SK-N-SH (cell line): ENCODE results near the gene GNG14. TPM values are rescaled to one million over a fixed set of nuclear protein-coding genes. Genes with fewer than 3 reads are reported as not detected.

Experiments
- CTCF ChIA-PET: fragments of 300-600, 350-600 bp; formaldehyde crosslinking; extraction: SDS; loops from one replicate; lab custom pipeline; 2021; lab: Yijun Ruan, JAX
- POLR2A ChIA-PET: fragments of 350-600 bp; sonication (Branson Sonifier 250); formaldehyde crosslinking; extraction: SDS; loops from one replicate; lab custom pipeline; 2020; ENCODE audit warnings: antibody characterized with exemption, inconsistent platforms; lab: Yijun Ruan, JAX
- DNase-seq: peaks from one replicate; pipeline ENCODE4 v3.0.0; 2012
- H2AFZ ChIP-seq: fragments of 200-600 bp; sonication (generic); 2 replicates; pipeline ENCODE4 v1.8.1; 2016; ENCODE audit warnings: antibody characterized with exemption, mild to moderate bottlenecking, low read depth
- H3F3A ChIP-seq: fragments of 200-600 bp; sonication (generic); replicated peaks from 2 replicates; pipeline ENCODE3; 2016; ENCODE audit warnings: antibody characterized with exemption, mild to moderate bottlenecking; ENCODE audit not compliant: insufficient read depth
- H3K27ac ChIP-seq, 2 experiments: fragments of 200-500 bp in 1 of 2; fragments of 200-600 bp in 1 of 2; sonication (Bioruptor generic) in 1 of 2; sonication (generic), shearing (Covaris generic) in 1 of 2; 2 replicates each; pipeline versions ENCODE4 v1.5.1 to v1.6.1; 2014 to 2016; ENCODE audit warnings: low read depth in 2 of 2, inconsistent platforms in 1 of 2, low read length in 1 of 2, mild to moderate bottlenecking in 1 of 2, mixed read lengths in 1 of 2
- H3K27me3 ChIP-seq: fragments of 200-600 bp; sonication (generic), shearing (Covaris generic); 2 replicates; pipeline ENCODE4 v1.6.1; 2016; ENCODE audit warnings: mixed run types; ENCODE audit not compliant: insufficient read depth
- H3K36me3 ChIP-seq, 2 experiments: fragments of 200-500 bp in 1 of 2; fragments of 200-600 bp in 1 of 2; sonication (Bioruptor generic) in 1 of 2; sonication (generic) in 1 of 2; replicated peaks in 1 of 2; 2 replicates each; pipeline versions ENCODE3 to v1.5.1; 2014 to 2016; ENCODE audit warnings: low read length in 1 of 2, mild to moderate bottlenecking in 1 of 2; ENCODE audit not compliant: insufficient read depth in 2 of 2, control insufficient read depth in 1 of 2
- H3K4me1 ChIP-seq, 2 experiments: fragments of 200-500 bp in 1 of 2; fragments of 200-600 bp in 1 of 2; sonication (Bioruptor generic) in 1 of 2; sonication (generic), shearing (Covaris generic) in 1 of 2; 2 replicates each; pipeline versions ENCODE4 v1.5.1 to v1.6.1; 2014 to 2016; ENCODE audit warnings: low read depth in 1 of 2, low read length in 1 of 2, mixed run types in 1 of 2; ENCODE audit not compliant: insufficient read depth in 2 of 2, control insufficient read depth in 1 of 2
- H3K4me2 ChIP-seq: fragments of 200-600 bp; sonication (generic), shearing (Covaris generic); 2 replicates; pipeline ENCODE4 v1.6.1; 2017; ENCODE audit warnings: mixed run types
- H3K4me3 ChIP-seq, 2 experiments: fragments of 200-500 bp in 1 of 2; fragments of 200-600 bp in 1 of 2; sonication (Bioruptor generic) in 1 of 2; sonication (generic), shearing (Covaris generic) in 1 of 2; 2 replicates each; pipeline versions ENCODE4 v1.5.1 to v1.8.1; 2014 to 2016; ENCODE audit warnings: low read depth in 2 of 2, inconsistent platforms in 1 of 2, low read length in 1 of 2, mild to moderate bottlenecking in 1 of 2, mixed read lengths in 1 of 2, moderate library complexity in 1 of 2
- H3K79me2 ChIP-seq: fragments of 200-600 bp; sonication (generic); 2 replicates; pipeline ENCODE4 v1.8.1; 2017; ENCODE audit warnings: mild to moderate bottlenecking; ENCODE audit not compliant: insufficient read depth
- H3K9ac ChIP-seq: fragments of 200-600 bp; sonication (generic); 2 replicates; pipeline ENCODE4 v1.6.1; 2017; ENCODE audit warnings: mixed run types
- H3K9me2 ChIP-seq: fragments of 200-600 bp; sonication (generic); 2 replicates; pipeline ENCODE4 v1.6.1; 2017; ENCODE audit warnings: mixed run types
- H3K9me3 ChIP-seq: fragments of 200-600 bp; sonication (generic); 2 replicates; pipeline ENCODE4 v1.6.1; 2017; ENCODE audit warnings: mixed run types, mild to moderate bottlenecking, moderate library complexity
- H4K20me1 ChIP-seq: fragments of 200-600 bp; sonication (generic); 2 replicates; pipeline ENCODE4 v1.6.1; 2017; ENCODE audit warnings: mild to moderate bottlenecking, mixed run types; ENCODE audit not compliant: insufficient read depth
- CTCF ChIP-seq: fragments of 200-600 bp; sonication (generic); IDR thresholded peaks from 2 replicates; pipeline ENCODE4 v1.6.1; 2017; ENCODE audit warnings: antibody characterized with exemption, mild to moderate bottlenecking, moderate library complexity
- EP300 ChIP-seq, 2 experiments: IDR thresholded peaks; 2 replicates each; pipeline versions ENCODE4 v1.4.0 to v1.6.1; 2012; ENCODE audit warnings: borderline replicate concordance in 1 of 2, low read depth in 1 of 2, low read length in 1 of 2
- FOSL2 ChIP-seq: IDR thresholded peaks from 2 replicates; pipeline ENCODE4 v1.4.0; 2012; ENCODE audit warnings: low read depth, mild to moderate bottlenecking, moderate library complexity, borderline replicate concordance
- FOXM1 ChIP-seq: IDR thresholded peaks from 2 replicates; pipeline ENCODE4 v1.4.0; 2012; ENCODE audit warnings: low read depth, mild to moderate bottlenecking
- JUND ChIP-seq: IDR thresholded peaks from 2 replicates; pipeline ENCODE4 v1.4.0; 2012
- MAX ChIP-seq: IDR thresholded peaks from 2 replicates; pipeline ENCODE4 v1.4.0; 2012; ENCODE audit warnings: low read depth
- MXI1 ChIP-seq: IDR thresholded peaks from 2 replicates; pipeline ENCODE4 v1.6.1; 2012; ENCODE audit warnings: mild to moderate bottlenecking, low read depth, low read length, improper control_type of control experiment
- PBX3 ChIP-seq: IDR thresholded peaks from 2 replicates; pipeline ENCODE4; 2012
- POLR2AphosphoS5 ChIP-seq: IDR thresholded peaks from 2 replicates; pipeline ENCODE4 v1.6.1; 2012; ENCODE audit warnings: low read depth, low read length
- RFX5 ChIP-seq: IDR thresholded peaks from 2 replicates; pipeline ENCODE4 v1.6.1; 2012; ENCODE audit warnings: mild to moderate bottlenecking, improper control_type of control experiment, low read length
- SMC3 ChIP-seq: IDR thresholded peaks from 2 replicates; pipeline ENCODE4 v1.6.1; 2012; ENCODE audit warnings: low read depth, low read length, improper control_type of control experiment
- TEAD4 ChIP-seq: IDR thresholded peaks from 2 replicates; pipeline ENCODE4 v1.4.0; 2012; ENCODE audit warnings: mild to moderate bottlenecking, borderline replicate concordance; ENCODE audit not compliant: insufficient read depth
- USF2 ChIP-seq: fragments of 150-350 bp; IDR thresholded peaks from 2 replicates; pipeline ENCODE4 v1.6.1; 2017; ENCODE audit warnings: antibody characterized with exemption, low read length, low read depth, borderline replicate concordance
- WGBS: methylation state at CpG from one replicate; pipeline ENCODE4 v1.1.6; 2017; ENCODE audit warnings: low lambda C conversion rate; 5-methylcytosine and 5-hydroxymethylcytosine counted together
- polyA plus RNA-seq, 3 experiments: library from polyadenylated mRNA; depleted of rRNA; stranded (reverse); fragments of >200 nt; gene quantifications; 2 replicates each; pipeline ENCODE4 v1.2.3, GENCODE V29; 2012

GNG14 gene
- polyA plus RNA-seq, 1 of the 3 experiments (the other 2 are of a cell fraction): not detected

- Histone ChIP-seq H3K9me3 (no peaks in the 10 kb centered on the region), H3K27ac (peak overlapping the region; percentile 84 to 89), H3K36me3 (peaks cover 19 to 24% of the 10 kb centered on the region in 2 experiments), H3K4me2 (peak overlapping the region; percentile 92), H3K9ac (peak overlapping the region; percentile 98), H4K20me1 (peaks cover 39% of the 10 kb centered on the region), H3K4me3 (peak overlapping the region; percentile 87 to 90), H2AFZ (peak overlapping the region; percentile 58; the same call in 1 of the 2 replicates), H3K27me3 (no peaks in the 10 kb centered on the region), H3K4me1 (peaks cover 11 to 29% of the 10 kb centered on the region in 2 experiments; a peak in 1 of 4 replicates), H3K9me2 (no peaks in the 10 kb centered on the region), H3F3A (peaks cover 26% of the 10 kb centered on the region), H3K79me2 (peaks cover 70% of the 10 kb centered on the region)
- no peak for TF ChIP-seq EP300 (IDR thresholded peaks at IDR 0.05; ENCODE audit: borderline replicate concordance in 1 of 2, low read depth in 1 of 2, low read length in 1 of 2)
- TF ChIP-seq MAX: 0 out of 2 replicates have a peak, but pooled peaks have one; percentile 18
- TF ChIP-seq RFX5: no peak
- no peak for TF ChIP-seq TEAD4
- TF ChIP-seq PBX3: no peak
- TF ChIP-seq JUND: no peak
- no peak for TF ChIP-seq USF2
- TF ChIP-seq CTCF: peak; percentile 54
- no peak for TF ChIP-seq FOXM1
- no peak for TF ChIP-seq POLR2AphosphoS5
- no peak for TF ChIP-seq SMC3
- TF ChIP-seq MXI1: no peak
- TF ChIP-seq FOSL2: no peak
- 1% methylated on average over 15 of the region's 15 CpGs for WGBS
- ChIA-PET POLR2A (interaction anchor here (1.3 to 1.6 kb wide), 2 partner anchors 10 to 33 kb away, joined by 3 to 6 read pairs; partner anchors contain the start of gene TNPO2), CTCF (interaction anchor here (1.2 to 23.9 kb wide), 8 partner anchors 10 to 113 kb away, joined by 3 to 273 read pairs (median 8); partner anchors contain the start of gene TNPO2)
- peak; percentile 76 for DNase-seq
These were observed 45.8 kb downstream of the GNG14 start for GRCh38 chr19:12733369-12734214.
